GM23338 (cell line): ENCODE measurements around the gene TMEM140. TPM values are rescaled to one million over a fixed set of nuclear protein-coding genes. Genes with fewer than 3 reads are reported as not detected.

Source experiments
- ATAC-seq: fragments of 200-7000 bp; cut with Tn5 transposase; 3 replicates; pipeline ENCODE4 v1.9.1; 2020
- DNase-seq: peaks from one replicate; pipeline ENCODE4 v3.0.0-alpha.2; 2015; ENCODE audit warnings: low spot score
- H2AFZ ChIP-seq: fragments of 200-600 bp; sonication (generic); 2 replicates; pipeline ENCODE4 v1.8.0; 2016; ENCODE audit warnings: antibody characterized with exemption, mild to moderate bottlenecking, moderate library complexity
- H3F3A ChIP-seq: fragments of 200-600 bp; sonication (generic); replicated peaks from 2 replicates; pipeline ENCODE4 v1.8.0; 2017; ENCODE audit warnings: antibody characterized with exemption, mixed run types, low read depth
- H3K27ac ChIP-seq: fragments of 200-600 bp; sonication (generic); 2 replicates; pipeline ENCODE4 v1.6.1; 2016; ENCODE audit warnings: low read depth
- H3K27me3 ChIP-seq: fragments of 200-600 bp; sonication (generic); 2 replicates; pipeline ENCODE4 v1.8.0; 2016; ENCODE audit warnings: mild to moderate bottlenecking, mixed run types, moderate library complexity; ENCODE audit not compliant: insufficient read depth
- H3K36me3 ChIP-seq: fragments of 200-600 bp; sonication (generic); 2 replicates; pipeline ENCODE4 v1.8.0; 2016; ENCODE audit warnings: mild to moderate bottlenecking; ENCODE audit not compliant: insufficient read depth
- H3K4me1 ChIP-seq: fragments of 200-600 bp; sonication (generic); 2 replicates; pipeline ENCODE4 v1.8.0; 2016; ENCODE audit warnings: mild to moderate bottlenecking, moderate library complexity; ENCODE audit not compliant: insufficient read depth
- H3K4me2 ChIP-seq: fragments of 200-600 bp; sonication (generic); 2 replicates; pipeline ENCODE4 v1.7.1; 2017; ENCODE audit warnings: mixed run types
- H3K4me3 ChIP-seq: fragments of 200-600 bp; sonication (generic); 2 replicates; pipeline ENCODE4 v1.6.1; 2016; ENCODE audit warnings: mixed run types
- H3K79me2 ChIP-seq: fragments of 200-600 bp; sonication (generic); replicated peaks from 2 replicates; pipeline ENCODE4 v1.8.0; 2017; ENCODE audit warnings: mild to moderate bottlenecking; ENCODE audit not compliant: insufficient read depth
- H3K9me2 ChIP-seq: fragments of 200-600 bp; sonication (generic); 2 replicates; pipeline ENCODE4 v1.8.0; 2017; ENCODE audit not compliant: insufficient read depth
- H4K20me1 ChIP-seq: fragments of 200-600 bp; sonication (generic); replicated peaks from 2 replicates; pipeline ENCODE4 v1.8.0; 2017; ENCODE audit warnings: mild to moderate bottlenecking; ENCODE audit not compliant: insufficient read depth
- H3K27ac Mint-ChIP-seq: 2 replicates; pipeline ENCODE4 v1.8.0; 2020; ENCODE audit warnings: inconsistent platforms, mild to moderate bottlenecking, moderate library complexity, mixed read lengths
- H3K27me3 Mint-ChIP-seq: 3 replicates; pipeline ENCODE4 v1.8.0; 2022; ENCODE audit warnings: low read depth, mild to moderate bottlenecking, moderate library complexity, mixed read lengths, inconsistent platforms; ENCODE audit not compliant: insufficient read depth, poor library complexity
- H3K36me3 Mint-ChIP-seq: 3 replicates; pipeline ENCODE4 v1.8.0; 2021; ENCODE audit warnings: low read depth, mild to moderate bottlenecking, inconsistent platforms, moderate library complexity, mixed read lengths
- H3K4me1 Mint-ChIP-seq: 3 replicates; pipeline ENCODE4 v1.8.0; 2020; ENCODE audit warnings: mild to moderate bottlenecking, inconsistent platforms, mixed read lengths
- H3K4me3 Mint-ChIP-seq: 3 replicates; pipeline ENCODE4 v1.8.0; 2021; ENCODE audit warnings: moderate library complexity, mild to moderate bottlenecking, inconsistent platforms, mixed read lengths
- H3K9me3 Mint-ChIP-seq: 3 replicates; pipeline ENCODE4 v1.8.0; 2020; ENCODE audit warnings: moderate library complexity, mild to moderate bottlenecking, inconsistent platforms, mixed read lengths
- CREB1 ChIP-seq: fragments of 250-450 bp; sonication (Bioruptor Pico); IDR thresholded peaks from 2 replicates; pipeline ENCODE4 v1.5.0; 2020; ENCODE audit warnings: low read depth, mild to moderate bottlenecking, moderate library complexity
- EZH2 ChIP-seq: fragments of 200-600 bp; sonication (generic); IDR thresholded peaks from one replicate; pipeline ENCODE4 v1.8.0; 2017; ENCODE audit warnings: antibody characterized with exemption, mild to moderate bottlenecking, low read depth; ENCODE audit not compliant: unreplicated experiment
- EZH2phosphoT487 ChIP-seq: fragments of 200-600 bp; sonication (generic); IDR thresholded peaks from one replicate; pipeline ENCODE4 v1.8.1; 2018; ENCODE audit warnings: antibody characterized with exemption; ENCODE audit not compliant: unreplicated experiment
- JUNB ChIP-seq: IDR thresholded peaks from one replicate; pipeline ENCODE4 v1.6.1; 2016; ENCODE audit warnings: antibody characterized with exemption; ENCODE audit not compliant: unreplicated experiment
- NANOG ChIP-seq: IDR thresholded peaks from 2 replicates; pipeline ENCODE4 v1.6.1; 2016; ENCODE audit warnings: antibody characterized with exemption, borderline replicate concordance
- POLR2AphosphoS5 ChIP-seq: IDR thresholded peaks from 2 replicates; pipeline ENCODE4 v1.6.1; 2016; ENCODE audit warnings: antibody characterized with exemption, low read depth
- STAT1 ChIP-seq: IDR thresholded peaks from one replicate; pipeline ENCODE4 v1.6.1; 2016; ENCODE audit warnings: antibody characterized with exemption; ENCODE audit not compliant: unreplicated experiment
- ZNF114 ChIP-seq: fragments of 250-450 bp; sonication (Bioruptor Pico); IDR thresholded peaks from 2 replicates; pipeline ENCODE4 v1.5.0; 2020; ENCODE audit warnings: mild to moderate bottlenecking, moderate library complexity
- ZNF331 ChIP-seq: fragments of 250-450 bp; sonication (Bioruptor Pico); IDR thresholded peaks from 2 replicates; pipeline ENCODE4 v1.5.0; 2020; ENCODE audit warnings: low read depth, mild to moderate bottlenecking, moderate library complexity
- polyA plus RNA-seq: library from polyadenylated mRNA; unstranded; fragments of >200 nt; fragmentation: Nextera tagmentation; extraction: Ambion mirVana; gene quantifications from 2 replicates; pipeline ENCODE4 v1.2.1, GENCODE V29; 2016
- total RNA-seq: library from RNA; depleted of rRNA; stranded (reverse); fragments of >200 nt; shearing (Covaris generic); gene quantifications from 2 replicates; pipeline ENCODE4 v1.2.3, GENCODE V29; 2014
- TF ChIP-seq, protein P1 (sequence below), 2 experiments: fragments of 200-600 bp in 1 of 2; sonication (generic) in 1 of 2; conservative IDR thresholded peaks; 2 replicates each; pipeline versions ENCODE4 v1.5.1 to v1.6.1; 2016 to 2017; ENCODE audit warnings: antibody characterized with exemption in 2 of 2, low read depth in 2 of 2, mild to moderate bottlenecking in 2 of 2, moderate library complexity in 1 of 2
- TF ChIP-seq, protein P2 (sequence below): fragments of 250-450 bp; sonication (Bioruptor Pico); IDR thresholded peaks from 2 replicates; pipeline ENCODE4 v1.5.0; 2020; ENCODE audit warnings: mild to moderate bottlenecking, moderate library complexity
- TF ChIP-seq, protein P3 (sequence below): IDR thresholded peaks from 2 replicates; pipeline ENCODE4 v1.6.1; 2016; ENCODE audit warnings: antibody characterized with exemption
- TF ChIP-seq, protein P4 (sequence below): IDR thresholded peaks from one replicate; pipeline ENCODE4 v1.6.1; 2018; ENCODE audit warnings: antibody characterized with exemption; ENCODE audit not compliant: unreplicated experiment

The TMEM140 gene
- total and polyA plus RNA-seq, 2 experiments from 2014 or later: 2.7 TPM; not detected in 1

DNA sequence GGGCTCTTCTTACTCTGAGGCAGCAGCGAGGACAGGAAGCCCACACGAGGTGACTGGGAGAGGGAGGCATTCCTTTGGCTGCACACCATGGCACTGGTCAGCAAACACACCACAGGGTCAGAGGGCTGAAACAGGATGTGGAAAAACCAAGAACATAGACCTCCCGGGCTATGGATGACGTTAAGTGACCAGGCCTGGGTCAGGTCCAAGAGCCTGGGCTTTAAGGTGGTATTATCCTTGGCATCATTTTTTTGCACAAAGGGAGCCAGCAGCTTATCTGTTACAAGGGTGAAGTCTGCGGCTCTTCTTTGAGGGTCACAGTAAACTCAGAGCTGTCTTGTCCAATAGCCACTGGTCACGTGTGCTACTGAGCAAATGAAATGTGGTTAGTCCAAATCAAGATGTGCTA, 56.5 kb downstream of the TMEM140 start:
- Histone ChIP-seq H2AFZ (no peak overlapping the region), H3F3A (no peaks in the 10 kb centered on the region), H3K4me3 (no peak overlapping the region), H3K79me2 (no peaks in the 10 kb centered on the region), H3K9me2 (no peaks in the 10 kb centered on the region), H3K27me3 (no peaks in the 10 kb centered on the region), H3K36me3 (no peaks in the 10 kb centered on the region), H3K4me1 (peaks cover 7% of the 10 kb centered on the region; the same call in 1 of the 2 replicates), H3K27ac (no peak overlapping the region), H4K20me1 (no peaks in the 10 kb centered on the region), H3K4me2 (no peak overlapping the region)
- Mint-ChIP-seq H3K36me3 (peaks cover 5% of the 10 kb centered on the region; the same call in 2 of the 3 replicates), H3K27me3 (peaks cover 2% of the 10 kb centered on the region), H3K4me3 (no peak overlapping the region), H3K9me3 (no peaks in the 10 kb centered on the region), H3K27ac (no peak overlapping the region), H3K4me1 (peaks cover 19% of the 10 kb centered on the region)
- no peak for ATAC-seq
- DNase-seq: no peak
- TF ChIP-seq EZH2 (no peak), CREB1 (CRISPR knock-in tag) (no peak), ZNF331 (CRISPR knock-in tag) (no peak), STAT1 (no peak), EZH2phosphoT487 (no peak), NANOG (no peak), JUNB (no peak), ZNF114 (CRISPR knock-in tag) (no peak), POLR2AphosphoS5 (no peak)
- TF ChIP-seq, protein P1, sequence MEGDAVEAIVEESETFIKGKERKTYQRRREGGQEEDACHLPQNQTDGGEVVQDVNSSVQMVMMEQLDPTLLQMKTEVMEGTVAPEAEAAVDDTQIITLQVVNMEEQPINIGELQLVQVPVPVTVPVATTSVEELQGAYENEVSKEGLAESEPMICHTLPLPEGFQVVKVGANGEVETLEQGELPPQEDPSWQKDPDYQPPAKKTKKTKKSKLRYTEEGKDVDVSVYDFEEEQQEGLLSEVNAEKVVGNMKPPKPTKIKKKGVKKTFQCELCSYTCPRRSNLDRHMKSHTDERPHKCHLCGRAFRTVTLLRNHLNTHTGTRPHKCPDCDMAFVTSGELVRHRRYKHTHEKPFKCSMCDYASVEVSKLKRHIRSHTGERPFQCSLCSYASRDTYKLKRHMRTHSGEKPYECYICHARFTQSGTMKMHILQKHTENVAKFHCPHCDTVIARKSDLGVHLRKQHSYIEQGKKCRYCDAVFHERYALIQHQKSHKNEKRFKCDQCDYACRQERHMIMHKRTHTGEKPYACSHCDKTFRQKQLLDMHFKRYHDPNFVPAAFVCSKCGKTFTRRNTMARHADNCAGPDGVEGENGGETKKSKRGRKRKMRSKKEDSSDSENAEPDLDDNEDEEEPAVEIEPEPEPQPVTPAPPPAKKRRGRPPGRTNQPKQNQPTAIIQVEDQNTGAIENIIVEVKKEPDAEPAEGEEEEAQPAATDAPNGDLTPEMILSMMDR (conservative IDR thresholded peaks at IDR 0.05; ENCODE audit: low read depth in 2 of 2): no peak
- TF ChIP-seq, protein P2, sequence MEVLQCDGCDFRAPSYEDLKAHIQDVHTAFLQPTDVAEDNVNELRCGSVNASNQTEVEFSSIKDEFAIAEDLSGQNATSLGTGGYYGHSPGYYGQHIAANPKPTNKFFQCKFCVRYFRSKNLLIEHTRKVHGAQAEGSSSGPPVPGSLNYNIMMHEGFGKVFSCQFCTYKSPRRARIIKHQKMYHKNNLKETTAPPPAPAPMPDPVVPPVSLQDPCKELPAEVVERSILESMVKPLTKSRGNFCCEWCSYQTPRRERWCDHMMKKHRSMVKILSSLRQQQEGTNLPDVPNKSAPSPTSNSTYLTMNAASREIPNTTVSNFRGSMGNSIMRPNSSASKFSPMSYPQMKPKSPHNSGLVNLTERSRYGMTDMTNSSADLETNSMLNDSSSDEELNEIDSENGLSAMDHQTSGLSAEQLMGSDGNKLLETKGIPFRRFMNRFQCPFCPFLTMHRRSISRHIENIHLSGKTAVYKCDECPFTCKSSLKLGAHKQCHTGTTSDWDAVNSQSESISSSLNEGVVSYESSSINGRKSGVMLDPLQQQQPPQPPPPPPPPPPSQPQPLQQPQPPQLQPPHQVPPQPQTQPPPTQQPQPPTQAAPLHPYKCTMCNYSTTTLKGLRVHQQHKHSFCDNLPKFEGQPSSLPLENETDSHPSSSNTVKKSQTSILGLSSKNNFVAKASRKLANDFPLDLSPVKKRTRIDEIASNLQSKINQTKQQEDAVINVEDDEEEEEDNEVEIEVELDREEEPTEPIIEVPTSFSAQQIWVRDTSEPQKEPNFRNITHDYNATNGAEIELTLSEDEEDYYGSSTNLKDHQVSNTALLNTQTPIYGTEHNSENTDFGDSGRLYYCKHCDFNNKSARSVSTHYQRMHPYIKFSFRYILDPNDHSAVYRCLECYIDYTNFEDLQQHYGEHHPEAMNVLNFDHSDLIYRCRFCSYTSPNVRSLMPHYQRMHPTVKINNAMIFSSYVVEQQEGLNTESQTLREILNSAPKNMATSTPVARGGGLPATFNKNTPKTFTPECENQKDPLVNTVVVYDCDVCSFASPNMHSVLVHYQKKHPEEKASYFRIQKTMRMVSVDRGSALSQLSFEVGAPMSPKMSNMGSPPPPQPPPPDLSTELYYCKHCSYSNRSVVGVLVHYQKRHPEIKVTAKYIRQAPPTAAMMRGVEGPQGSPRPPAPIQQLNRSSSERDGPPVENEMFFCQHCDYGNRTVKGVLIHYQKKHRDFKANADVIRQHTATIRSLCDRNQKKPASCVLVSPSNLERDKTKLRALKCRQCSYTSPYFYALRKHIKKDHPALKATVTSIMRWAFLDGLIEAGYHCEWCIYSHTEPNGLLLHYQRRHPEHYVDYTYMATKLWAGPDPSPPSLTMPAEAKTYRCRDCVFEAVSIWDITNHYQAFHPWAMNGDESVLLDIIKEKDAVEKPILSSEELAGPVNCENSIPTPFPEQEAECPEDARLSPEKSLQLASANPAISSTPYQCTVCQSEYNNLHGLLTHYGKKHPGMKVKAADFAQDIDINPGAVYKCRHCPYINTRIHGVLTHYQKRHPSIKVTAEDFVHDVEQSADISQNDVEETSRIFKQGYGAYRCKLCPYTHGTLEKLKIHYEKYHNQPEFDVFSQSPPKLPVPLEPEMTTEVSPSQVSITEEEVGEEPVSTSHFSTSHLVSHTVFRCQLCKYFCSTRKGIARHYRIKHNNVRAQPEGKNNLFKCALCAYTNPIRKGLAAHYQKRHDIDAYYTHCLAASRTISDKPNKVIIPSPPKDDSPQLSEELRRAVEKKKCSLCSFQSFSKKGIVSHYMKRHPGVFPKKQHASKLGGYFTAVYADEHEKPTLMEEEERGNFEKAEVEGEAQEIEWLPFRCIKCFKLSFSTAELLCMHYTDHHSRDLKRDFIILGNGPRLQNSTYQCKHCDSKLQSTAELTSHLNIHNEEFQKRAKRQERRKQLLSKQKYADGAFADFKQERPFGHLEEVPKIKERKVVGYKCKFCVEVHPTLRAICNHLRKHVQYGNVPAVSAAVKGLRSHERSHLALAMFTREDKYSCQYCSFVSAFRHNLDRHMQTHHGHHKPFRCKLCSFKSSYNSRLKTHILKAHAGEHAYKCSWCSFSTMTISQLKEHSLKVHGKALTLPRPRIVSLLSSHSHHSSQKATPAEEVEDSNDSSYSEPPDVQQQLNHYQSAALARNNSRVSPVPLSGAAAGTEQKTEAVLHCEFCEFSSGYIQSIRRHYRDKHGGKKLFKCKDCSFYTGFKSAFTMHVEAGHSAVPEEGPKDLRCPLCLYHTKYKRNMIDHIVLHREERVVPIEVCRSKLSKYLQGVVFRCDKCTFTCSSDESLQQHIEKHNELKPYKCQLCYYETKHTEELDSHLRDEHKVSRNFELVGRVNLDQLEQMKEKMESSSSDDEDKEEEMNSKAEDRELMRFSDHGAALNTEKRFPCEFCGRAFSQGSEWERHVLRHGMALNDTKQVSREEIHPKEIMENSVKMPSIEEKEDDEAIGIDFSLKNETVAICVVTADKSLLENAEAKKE (CRISPR knock-in tag): no peak
- TF ChIP-seq, protein P3, sequence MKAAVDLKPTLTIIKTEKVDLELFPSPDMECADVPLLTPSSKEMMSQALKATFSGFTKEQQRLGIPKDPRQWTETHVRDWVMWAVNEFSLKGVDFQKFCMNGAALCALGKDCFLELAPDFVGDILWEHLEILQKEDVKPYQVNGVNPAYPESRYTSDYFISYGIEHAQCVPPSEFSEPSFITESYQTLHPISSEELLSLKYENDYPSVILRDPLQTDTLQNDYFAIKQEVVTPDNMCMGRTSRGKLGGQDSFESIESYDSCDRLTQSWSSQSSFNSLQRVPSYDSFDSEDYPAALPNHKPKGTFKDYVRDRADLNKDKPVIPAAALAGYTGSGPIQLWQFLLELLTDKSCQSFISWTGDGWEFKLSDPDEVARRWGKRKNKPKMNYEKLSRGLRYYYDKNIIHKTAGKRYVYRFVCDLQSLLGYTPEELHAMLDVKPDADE: no peak
- TF ChIP-seq, protein P4, sequence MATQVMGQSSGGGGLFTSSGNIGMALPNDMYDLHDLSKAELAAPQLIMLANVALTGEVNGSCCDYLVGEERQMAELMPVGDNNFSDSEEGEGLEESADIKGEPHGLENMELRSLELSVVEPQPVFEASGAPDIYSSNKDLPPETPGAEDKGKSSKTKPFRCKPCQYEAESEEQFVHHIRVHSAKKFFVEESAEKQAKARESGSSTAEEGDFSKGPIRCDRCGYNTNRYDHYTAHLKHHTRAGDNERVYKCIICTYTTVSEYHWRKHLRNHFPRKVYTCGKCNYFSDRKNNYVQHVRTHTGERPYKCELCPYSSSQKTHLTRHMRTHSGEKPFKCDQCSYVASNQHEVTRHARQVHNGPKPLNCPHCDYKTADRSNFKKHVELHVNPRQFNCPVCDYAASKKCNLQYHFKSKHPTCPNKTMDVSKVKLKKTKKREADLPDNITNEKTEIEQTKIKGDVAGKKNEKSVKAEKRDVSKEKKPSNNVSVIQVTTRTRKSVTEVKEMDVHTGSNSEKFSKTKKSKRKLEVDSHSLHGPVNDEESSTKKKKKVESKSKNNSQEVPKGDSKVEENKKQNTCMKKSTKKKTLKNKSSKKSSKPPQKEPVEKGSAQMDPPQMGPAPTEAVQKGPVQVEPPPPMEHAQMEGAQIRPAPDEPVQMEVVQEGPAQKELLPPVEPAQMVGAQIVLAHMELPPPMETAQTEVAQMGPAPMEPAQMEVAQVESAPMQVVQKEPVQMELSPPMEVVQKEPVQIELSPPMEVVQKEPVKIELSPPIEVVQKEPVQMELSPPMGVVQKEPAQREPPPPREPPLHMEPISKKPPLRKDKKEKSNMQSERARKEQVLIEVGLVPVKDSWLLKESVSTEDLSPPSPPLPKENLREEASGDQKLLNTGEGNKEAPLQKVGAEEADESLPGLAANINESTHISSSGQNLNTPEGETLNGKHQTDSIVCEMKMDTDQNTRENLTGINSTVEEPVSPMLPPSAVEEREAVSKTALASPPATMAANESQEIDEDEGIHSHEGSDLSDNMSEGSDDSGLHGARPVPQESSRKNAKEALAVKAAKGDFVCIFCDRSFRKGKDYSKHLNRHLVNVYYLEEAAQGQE: no peak
